ENCODE measurements around the gene ZNF672. TPM values are rescaled to one million over a fixed set of nuclear protein-coding genes. Genes with fewer than 3 reads are reported as not detected.

The ZNF672 gene
- total and polyA plus RNA-seq, 2 of the 13 experiments (the other 11 are each of a cell fraction or from before 2014, with no cell fraction given), result 17.2 to 22.9 TPM

DNA sequence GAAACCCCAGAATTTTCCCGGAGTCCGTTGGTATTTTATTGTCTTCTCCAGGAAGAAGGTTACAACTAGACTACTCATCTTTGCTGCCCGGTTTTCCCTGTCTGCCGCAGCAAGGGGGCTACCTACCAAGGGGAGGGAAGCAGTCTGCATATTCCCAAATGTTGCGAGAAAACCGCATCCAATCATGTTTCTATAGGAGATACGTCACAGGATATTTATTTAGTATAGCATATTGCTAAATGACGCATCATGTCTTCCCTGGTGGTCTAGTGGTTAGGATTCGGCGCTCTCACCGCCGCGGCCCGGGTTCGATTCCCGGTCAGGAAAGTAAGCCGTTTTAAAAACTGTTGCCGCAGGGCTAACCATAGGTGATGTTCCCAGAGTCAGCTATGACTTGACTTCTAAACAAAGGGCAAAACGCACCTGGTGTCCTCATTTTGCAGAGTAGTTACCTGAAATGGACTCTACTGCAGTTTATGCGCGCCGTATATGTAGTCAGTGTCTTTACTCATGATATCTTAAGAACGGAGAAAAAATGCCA, 36.0 kb downstream of the ZNF672 start (continued):
- TF ChIP-seq, protein P1, sequence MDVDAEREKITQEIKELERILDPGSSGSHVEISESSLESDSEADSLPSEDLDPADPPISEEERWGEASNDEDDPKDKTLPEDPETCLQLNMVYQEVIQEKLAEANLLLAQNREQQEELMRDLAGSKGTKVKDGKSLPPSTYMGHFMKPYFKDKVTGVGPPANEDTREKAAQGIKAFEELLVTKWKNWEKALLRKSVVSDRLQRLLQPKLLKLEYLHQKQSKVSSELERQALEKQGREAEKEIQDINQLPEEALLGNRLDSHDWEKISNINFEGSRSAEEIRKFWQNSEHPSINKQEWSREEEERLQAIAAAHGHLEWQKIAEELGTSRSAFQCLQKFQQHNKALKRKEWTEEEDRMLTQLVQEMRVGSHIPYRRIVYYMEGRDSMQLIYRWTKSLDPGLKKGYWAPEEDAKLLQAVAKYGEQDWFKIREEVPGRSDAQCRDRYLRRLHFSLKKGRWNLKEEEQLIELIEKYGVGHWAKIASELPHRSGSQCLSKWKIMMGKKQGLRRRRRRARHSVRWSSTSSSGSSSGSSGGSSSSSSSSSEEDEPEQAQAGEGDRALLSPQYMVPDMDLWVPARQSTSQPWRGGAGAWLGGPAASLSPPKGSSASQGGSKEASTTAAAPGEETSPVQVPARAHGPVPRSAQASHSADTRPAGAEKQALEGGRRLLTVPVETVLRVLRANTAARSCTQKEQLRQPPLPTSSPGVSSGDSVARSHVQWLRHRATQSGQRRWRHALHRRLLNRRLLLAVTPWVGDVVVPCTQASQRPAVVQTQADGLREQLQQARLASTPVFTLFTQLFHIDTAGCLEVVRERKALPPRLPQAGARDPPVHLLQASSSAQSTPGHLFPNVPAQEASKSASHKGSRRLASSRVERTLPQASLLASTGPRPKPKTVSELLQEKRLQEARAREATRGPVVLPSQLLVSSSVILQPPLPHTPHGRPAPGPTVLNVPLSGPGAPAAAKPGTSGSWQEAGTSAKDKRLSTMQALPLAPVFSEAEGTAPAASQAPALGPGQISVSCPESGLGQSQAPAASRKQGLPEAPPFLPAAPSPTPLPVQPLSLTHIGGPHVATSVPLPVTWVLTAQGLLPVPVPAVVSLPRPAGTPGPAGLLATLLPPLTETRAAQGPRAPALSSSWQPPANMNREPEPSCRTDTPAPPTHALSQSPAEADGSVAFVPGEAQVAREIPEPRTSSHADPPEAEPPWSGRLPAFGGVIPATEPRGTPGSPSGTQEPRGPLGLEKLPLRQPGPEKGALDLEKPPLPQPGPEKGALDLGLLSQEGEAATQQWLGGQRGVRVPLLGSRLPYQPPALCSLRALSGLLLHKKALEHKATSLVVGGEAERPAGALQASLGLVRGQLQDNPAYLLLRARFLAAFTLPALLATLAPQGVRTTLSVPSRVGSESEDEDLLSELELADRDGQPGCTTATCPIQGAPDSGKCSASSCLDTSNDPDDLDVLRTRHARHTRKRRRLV (CRISPR knock-in tag; IDR thresholded peaks at IDR 0.05), result peak; percentile 4; the same call in 1 of the 2 replicates
- TF ChIP-seq ZNF550 (CRISPR knock-in tag; IDR thresholded peaks at IDR 0.05; ENCODE audit: borderline replicate concordance) (no peak), PTBP1 (IDR thresholded peaks at IDR 0.05; ENCODE audit: low read depth, low read length, poor library complexity, severe bottlenecking) (no peak), SMAD1 (CRISPR knock-in tag; IDR thresholded peaks at IDR 0.05; ENCODE audit: borderline replicate concordance, low read depth) (no peak), HNF4A (CRISPR knock-in tag; IDR thresholded peaks at IDR 0.05) (0 out of 2 replicates have a peak, but pooled peaks have one; percentile 1), ZNF556 (CRISPR knock-in tag; IDR thresholded peaks at IDR 0.05; ENCODE audit: borderline replicate concordance) (no peak), REXO4 (CRISPR knock-in tag; IDR thresholded peaks at IDR 0.05; ENCODE audit: borderline replicate concordance) (no peak), KLF6 (CRISPR knock-in tag; IDR thresholded peaks at IDR 0.05) (no peak), NFATC3 (CRISPR knock-in tag; IDR thresholded peaks at IDR 0.05) (no peak), ZNF230 (CRISPR knock-in tag; IDR thresholded peaks at IDR 0.05) (no peak), ZNF598 (CRISPR knock-in tag; IDR thresholded peaks at IDR 0.05; ENCODE audit: borderline replicate concordance) (no peak), BRCA1 (CRISPR knock-in tag; IDR thresholded peaks at IDR 0.05) (peak; percentile 54; the same call in 1 of the 2 replicates), GPN1 (CRISPR knock-in tag; IDR thresholded peaks at IDR 0.05; ENCODE audit: borderline replicate concordance) (no peak), MTF1 (CRISPR knock-in tag; IDR thresholded peaks at IDR 0.05) (no peak)
- TF ChIP-seq, protein P2, sequence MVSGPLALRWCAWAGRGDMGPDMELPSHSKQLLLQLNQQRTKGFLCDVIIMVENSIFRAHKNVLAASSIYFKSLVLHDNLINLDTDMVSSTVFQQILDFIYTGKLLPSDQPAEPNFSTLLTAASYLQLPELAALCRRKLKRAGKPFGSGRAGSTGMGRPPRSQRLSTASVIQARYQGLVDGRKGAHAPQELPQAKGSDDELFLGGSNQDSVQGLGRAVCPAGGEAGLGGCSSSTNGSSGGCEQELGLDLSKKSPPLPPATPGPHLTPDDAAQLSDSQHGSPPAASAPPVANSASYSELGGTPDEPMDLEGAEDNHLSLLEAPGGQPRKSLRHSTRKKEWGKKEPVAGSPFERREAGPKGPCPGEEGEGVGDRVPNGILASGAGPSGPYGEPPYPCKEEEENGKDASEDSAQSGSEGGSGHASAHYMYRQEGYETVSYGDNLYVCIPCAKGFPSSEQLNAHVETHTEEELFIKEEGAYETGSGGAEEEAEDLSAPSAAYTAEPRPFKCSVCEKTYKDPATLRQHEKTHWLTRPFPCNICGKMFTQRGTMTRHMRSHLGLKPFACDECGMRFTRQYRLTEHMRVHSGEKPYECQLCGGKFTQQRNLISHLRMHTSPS (CRISPR knock-in tag; IDR thresholded peaks at IDR 0.05; ENCODE audit: low read depth), result no peak; the same call in 1 of the 2 replicates
- TF ChIP-seq, protein P3, sequence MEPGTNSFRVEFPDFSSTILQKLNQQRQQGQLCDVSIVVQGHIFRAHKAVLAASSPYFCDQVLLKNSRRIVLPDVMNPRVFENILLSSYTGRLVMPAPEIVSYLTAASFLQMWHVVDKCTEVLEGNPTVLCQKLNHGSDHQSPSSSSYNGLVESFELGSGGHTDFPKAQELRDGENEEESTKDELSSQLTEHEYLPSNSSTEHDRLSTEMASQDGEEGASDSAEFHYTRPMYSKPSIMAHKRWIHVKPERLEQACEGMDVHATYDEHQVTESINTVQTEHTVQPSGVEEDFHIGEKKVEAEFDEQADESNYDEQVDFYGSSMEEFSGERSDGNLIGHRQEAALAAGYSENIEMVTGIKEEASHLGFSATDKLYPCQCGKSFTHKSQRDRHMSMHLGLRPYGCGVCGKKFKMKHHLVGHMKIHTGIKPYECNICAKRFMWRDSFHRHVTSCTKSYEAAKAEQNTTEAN (CRISPR knock-in tag; conservative IDR thresholded peaks at IDR 0.05), result 0 out of 2 replicates have a peak, but pooled peaks have one; percentile 20
- TF ChIP-seq, protein P4, sequence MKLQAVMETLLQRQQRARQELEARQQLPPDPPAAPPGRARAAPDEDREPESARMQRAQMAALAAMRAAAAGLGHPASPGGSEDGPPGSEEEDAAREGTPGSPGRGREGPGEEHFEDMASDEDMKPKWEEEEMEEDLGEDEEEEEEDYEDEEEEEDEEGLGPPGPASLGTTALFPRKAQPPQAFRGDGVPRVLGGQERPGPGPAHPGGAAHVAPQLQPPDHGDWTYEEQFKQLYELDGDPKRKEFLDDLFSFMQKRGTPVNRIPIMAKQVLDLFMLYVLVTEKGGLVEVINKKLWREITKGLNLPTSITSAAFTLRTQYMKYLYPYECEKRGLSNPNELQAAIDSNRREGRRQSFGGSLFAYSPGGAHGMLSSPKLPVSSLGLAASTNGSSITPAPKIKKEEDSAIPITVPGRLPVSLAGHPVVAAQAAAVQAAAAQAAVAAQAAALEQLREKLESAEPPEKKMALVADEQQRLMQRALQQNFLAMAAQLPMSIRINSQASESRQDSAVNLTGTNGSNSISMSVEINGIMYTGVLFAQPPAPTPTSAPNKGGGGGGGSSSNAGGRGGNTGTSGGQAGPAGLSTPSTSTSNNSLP (IDR thresholded peaks at IDR 0.05; ENCODE audit: low read depth, low read length), result peak; percentile 76; the same call in 1 of the 2 replicates
- TF ChIP-seq, protein P5, sequence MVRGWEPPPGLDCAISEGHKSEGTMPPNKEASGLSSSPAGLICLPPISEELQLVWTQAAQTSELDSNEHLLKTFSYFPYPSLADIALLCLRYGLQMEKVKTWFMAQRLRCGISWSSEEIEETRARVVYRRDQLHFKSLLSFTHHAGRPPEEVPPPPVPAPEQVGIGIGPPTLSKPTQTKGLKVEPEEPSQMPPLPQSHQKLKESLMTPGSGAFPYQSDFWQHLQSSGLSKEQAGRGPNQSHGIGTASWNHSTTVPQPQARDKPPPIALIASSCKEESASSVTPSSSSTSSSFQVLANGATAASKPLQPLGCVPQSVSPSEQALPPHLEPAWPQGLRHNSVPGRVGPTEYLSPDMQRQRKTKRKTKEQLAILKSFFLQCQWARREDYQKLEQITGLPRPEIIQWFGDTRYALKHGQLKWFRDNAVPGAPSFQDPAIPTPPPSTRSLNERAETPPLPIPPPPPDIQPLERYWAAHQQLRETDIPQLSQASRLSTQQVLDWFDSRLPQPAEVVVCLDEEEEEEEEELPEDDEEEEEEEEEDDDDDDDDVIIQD (CRISPR knock-in tag; IDR thresholded peaks at IDR 0.05; ENCODE audit: low read depth), result no peak

All from HepG2 (cell line).